DMS114 treated with DMSO at 0.1 percent for 48 hours (cell line): ENCODE measurements around the gene JAML.
"Not testable (repeated sequence)": the region's sequence is repeated elsewhere in the genome, so short reads cannot be mapped to it uniquely, and the experiment has no call there.

ENCODE experiments used
- DNase-seq: peaks from one replicate; lab custom pipeline; 2025; ENCODE audit not compliant: unreplicated experiment; lab: John Stamatoyannopoulos, UW

The JAML gene

DNA sequence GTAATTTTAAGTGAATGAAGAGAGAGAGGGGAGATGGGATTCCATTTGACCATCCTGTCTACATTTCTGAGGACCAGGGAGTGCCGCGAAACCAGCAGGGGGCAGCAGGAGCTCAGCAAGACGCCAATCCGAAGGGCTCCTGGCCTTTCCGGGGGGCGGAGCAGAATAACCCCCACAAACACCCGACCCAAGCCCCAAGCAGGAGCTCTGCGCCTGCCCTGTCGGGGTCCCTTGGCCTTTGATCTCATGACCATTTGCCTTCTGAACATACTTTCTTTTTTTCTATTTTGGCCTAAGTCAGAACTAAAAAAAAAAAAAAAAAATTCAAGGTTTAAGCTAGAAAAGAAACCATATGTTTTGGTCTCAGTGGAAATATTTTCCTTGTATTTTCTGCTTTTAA, 26.4 kb downstream of the JAML start:
- DNase-seq, result no peak

DNA sequence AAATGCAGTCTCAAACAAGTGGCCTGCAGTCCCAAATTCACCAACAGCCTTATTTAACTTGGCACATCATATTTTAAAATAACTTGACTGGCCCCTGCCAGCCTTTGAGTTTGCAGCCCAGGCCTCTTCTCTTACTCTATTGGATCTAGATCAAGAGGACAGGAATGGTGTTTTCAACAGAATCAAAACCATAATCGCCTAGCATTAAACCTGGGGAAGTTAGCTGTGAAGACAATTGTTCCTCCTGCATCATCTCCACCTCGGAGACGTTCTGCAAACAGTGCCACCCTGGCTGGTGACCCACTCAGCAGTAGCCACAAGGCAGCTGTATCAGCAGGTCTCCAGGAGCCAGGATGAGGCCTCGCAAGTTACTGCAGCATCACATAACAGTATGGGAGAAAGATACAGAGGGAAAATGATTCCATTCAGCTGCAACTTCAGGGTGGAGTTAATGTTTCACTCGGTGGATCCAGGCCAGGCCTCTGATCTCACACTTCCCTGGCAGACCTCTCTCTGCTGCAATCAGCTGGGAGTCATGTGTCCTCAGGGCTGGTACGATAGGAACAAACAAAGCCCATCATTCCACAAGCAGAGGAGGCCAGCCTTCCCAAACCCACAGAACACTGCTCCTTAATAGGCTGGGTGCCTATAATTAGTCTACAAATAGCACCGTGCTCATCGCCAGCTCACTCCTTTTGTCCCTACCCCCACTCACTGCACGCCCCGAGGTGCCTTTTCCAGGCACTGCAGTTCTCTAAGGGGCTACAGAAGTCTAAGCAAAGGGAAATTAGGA, 29.8 kb downstream of the JAML start:
- DNase-seq, result no peak

DNA sequence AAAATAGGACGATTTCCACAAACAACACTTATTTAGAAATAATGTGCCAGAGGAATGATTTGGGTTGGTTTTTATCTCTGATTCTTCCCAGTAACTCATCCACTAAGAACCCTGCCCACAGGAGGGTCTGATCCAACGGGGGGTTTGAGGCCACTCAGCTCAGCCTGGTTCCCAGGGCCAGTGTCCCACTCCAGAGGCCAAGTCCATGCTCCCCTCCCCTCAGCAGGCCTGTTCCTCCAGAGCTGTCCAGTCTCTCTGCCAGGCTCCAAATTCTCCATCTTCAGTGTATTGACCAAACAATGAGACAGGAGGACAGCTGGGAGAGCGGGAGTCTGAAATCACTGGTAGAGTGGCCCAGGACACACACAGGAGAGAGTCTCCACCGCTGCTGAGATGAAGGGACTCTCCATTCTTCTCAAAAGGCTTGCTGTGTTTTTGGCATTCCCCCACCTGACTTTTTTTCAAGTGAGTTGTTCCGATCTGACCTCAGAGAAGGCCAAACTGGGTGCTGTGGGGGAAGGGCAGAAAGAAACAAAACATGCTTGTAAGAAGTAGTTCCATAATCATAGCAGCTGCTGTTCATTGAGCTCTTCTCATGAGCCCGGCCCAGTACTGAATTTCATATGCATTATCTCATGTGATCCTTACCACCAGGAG, 30.8 kb downstream of the JAML start:
- no peak for DNase-seq

DNA sequence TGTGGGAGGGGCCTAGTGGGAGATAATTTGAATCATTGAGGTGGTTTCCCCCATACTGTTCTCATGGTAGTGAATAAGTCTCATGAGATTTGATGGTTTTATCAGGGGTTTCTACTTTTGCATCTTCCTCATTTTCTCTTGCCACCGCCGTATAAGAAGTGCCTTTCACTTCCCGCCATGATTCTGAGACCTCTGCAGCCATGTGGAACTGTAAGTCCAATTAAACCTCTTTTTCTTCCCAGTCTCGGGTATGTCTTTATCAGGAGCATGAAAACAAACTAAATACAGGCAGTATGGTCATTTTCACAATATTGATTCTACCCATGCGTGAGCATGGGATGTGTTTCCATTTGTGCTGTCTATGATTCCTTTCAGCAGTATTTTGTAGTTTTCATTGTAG, 32.0 kb downstream of the JAML start:
- not testable (repeated sequence) for DNase-seq

DNA sequence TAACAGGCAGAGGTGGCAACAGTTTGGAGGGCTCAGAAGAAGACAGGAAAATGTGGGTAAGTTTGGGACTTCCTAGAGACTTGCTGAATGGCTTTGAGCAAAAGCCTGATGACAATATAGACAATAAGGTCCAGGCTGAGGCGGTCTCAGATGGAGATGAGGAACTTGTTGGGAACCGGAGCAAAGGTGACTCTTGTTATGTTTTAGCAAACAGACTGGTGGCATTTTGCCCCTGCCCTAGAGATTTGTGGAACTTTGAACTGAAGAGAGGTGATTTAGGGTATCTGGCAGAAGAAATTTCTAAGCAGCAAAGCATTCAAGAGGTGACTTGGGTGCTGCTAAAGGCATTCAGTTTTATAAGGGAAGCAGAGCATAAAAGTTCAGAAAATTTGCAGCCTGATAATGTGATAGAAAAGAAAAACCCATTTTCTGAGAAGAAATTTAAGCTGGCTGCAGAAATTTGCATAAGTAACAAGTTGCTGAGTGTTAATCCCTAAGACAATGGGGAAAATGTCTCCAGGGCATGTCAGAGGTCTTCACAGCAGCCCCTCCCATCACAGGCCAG, 33.8 kb downstream of the JAML start:
- DNase-seq, result not testable (repeated sequence)

DNA sequence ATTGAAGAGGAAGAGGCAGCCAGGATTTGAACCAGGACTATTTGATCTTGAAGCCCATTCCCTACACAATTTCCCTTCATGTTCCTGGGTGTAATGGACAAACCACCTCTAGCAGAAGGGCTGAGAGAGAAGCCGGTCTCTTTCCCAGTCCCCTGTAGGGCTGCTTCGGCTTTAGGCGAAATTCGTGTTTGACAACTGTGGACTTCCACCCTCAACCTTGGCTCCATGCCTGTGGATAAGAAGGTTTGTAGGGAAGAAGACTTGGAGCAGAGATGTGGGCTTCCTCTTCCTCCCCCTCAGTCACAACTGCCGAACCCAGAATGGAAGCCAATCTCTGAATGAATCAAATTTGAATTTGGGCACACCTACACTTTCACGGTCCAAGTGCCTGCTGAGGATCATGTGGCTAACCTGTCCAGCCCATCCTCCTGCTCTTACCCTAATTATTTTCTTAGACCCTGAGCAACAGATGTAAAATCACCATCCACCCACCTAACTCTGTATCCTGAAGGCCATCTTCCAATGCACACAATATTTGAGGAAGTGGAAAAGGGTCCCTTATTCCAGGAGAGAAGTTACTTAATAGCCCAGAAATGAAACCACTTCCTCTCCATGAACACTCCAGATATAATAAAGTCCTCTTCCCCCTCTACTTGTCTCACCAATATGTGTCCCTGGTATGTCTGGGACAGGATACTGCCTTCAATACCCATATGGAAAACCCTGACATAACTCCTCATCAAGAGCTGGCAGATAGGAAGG, 38.3 kb downstream of the JAML start:
- no peak for DNase-seq

DNA sequence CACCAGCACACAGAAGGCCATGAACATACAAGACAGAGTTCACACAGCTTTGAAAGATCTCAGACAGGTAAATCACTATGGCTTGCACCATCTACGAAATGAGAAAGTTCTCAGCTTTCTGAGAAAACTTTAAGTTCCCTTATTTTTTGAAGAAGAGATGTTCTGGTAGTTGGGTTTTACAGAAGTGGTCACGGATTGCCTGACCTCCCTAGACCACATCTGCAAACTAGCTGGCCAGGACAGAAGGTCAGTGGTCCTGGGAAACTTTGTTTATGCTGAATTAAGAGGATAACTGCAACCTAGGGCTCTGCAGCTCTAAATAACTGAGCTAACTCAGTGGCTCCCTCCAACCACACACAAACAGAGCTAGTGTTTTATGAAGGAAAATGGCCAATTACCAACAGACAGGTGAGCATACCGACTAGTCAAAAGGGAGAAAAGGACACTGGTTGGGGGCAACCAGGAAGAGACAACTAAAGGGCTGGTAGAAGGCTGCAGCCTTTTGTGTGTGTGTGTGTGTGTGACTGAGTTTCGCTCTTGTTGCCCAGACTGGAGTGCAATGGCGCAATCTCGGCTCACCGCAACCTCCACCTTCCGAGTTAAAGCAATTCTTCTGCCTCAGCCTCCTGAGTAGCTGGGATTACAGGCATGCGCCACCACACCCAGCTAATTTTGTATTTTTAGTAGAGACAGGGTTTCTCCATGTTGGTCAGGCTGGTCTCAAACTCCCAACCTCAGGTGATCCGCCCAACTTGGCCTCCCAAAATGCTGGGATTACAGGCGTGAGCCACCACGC, 39.8 kb downstream of the JAML start:
- DNase-seq, result no peak

DNA sequence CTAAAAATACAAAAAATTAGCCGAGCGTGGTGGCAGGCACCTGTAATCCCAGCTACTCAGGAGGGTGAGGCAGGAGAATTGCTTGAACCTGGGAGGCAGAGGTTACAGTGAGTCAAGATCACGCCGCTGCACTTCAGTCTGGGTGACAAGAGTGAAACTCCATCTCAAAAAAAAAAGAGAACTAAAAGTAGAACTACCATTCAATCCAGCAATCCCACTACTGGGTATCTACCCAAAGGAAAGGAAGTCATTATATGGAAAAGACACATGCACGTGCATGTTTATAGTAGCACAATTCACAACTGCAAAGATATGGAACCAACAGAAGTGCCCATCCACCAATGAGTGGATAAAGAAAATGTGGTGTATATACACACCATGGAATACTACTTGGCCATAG, 41.1 kb downstream of the JAML start:
- not testable (repeated sequence) for DNase-seq

DNA sequence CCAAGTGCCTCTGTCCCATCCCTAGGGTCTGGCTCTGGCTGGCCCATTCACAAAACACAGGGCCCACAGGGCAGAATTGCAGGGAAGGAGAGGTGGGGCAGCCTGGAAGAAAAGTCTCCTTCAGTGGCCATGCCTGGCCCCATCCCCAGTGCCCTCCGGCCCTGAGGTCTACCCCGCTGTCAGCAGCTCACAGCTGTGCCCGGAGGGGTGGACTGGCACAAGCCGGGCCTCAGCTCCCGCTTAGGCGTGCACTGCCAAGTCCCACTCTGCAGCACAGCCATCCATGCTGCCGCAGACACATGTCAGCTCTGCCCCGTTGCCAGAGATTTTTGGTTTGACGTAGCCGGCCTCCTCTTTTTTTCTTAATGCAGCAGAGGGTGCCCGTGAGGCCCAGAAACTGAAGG, 44.5 kb downstream of the JAML start:
- no peak for DNase-seq

DNA sequence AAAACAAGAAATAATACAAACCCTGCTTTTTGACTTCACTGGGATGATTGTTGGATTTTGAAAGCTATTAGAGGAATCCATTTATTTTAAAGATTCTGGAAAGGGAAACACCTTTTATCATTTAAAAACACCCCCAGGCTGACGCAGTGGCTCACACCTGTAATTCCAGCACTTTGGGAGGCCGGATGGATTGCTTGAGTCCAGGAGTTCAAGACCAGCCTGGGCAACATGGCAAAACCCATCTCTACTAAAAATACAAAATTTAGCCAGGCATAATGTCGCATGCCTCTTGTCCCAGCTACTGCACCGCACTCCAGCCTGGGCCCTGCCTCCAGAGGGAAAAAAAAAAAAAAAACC, 48.1 kb downstream of the JAML start:
- DNase-seq, result no peak

DNA sequence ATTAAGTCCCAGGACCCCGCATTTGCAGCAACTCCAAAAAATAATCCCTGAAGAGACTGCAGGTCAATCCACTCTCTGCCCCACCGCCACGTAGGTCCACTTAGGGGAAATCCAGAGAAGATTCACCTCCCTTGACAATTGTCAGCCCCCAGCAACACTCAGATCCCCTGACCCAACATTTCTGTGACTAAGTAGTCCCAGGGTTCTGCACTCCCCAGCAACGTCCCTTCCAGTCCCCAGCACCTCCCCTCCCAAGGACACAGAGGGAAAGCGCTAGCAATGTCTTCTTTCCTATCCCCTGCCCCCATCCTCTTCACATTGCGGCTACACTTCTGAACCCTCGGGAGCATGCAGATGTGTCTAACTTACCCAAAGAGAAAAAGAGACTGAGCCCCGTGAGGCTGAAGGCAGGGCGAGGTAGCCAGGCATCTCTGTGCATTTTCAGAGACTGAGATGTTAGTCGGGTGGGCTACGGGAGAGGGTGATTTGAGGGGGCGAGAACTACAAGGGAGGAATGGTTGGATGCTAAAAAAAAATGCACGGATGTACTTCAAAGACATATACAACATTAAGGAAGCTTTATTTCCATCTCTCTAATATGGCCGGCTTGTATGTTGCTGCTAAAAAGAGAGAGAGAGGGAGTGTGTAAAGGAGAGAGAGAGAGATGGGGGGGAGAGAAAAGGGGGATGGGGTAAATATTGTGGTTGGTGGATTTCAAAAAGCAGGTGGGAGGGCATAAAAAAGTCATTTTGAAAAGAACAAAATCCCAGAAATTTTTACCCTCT, 48.6 kb downstream of the JAML start, which contains the start of gene SCN2B:
Gene SCN2B (minus strand): TSS at position 647 of the 785 bp plus-strand sequence. CDS start 208 bp downstream, at position 439.
- no peak for DNase-seq

DNA sequence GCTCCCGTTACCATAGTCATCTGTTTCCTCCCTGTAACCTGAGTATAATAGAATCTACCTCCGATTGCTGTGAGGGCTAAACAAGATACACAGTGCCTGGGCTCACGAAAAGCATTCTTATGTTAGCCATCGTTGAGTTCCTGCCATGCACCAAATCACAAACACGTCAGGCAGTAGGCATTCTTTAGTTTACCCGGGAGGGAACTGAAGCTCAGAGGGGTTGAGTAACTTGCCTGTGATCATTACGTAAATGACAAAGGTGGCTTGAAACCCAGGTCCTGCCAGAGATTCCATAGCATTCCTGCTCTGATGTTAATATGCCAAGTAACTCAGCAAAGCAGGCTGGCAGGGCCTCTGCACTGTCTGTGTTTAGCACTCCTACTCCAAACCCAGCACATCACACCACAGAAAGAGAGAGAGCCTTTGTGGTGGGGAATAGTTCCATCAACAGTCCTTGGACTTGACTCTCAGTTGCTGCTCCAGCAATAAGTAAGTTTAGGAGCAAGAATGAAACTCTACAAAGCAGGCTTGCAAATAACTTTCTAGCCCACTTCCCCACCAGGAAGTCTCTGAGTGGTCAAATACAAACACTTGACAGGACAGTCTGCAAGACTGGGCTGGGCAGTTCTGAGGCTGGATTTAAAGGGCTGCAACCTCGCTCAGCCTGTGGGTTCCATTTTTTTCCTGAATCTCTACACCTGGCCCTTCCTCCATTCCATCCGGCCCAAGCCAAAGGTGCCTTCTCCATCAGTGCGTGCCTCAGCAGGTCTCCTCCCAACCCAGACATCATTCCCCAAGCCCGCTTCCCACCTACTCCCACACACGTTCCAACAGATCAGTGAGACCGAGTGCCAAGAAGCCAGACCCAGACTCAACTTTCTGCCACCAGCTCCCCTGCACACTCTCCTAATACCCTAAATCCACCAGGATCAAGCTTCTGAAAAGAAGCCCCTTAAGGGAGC, 49.5 kb downstream of the JAML start:
- DNase-seq, result no peak

DNA sequence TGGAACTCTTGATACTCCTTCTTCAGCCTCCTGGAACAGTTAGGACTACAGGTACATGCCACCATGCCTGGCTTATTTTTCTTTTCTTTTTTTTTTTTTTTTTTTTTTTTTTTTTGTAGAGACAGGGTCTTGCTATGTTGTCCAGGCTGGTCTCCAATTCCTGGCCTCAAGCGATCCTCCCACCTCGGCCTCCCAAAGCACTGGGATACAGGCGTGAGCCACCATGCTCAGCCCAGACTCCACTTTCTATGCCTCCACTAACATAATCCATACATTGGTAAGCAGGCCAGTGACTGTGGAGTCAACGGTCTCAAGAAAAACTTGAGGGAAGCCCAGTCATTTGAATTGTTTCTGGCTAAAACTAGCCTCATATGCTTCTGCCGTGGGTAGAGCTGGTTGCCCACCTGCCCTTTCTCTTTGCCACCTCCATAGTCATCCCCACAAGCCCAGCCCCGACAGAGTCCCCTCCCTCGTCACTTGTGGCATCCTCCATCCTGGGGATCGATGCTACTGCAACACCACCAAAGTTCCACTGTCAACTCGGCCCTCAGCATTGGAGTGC, 50.7 kb downstream of the JAML start:
- DNase-seq, result no peak

DNA sequence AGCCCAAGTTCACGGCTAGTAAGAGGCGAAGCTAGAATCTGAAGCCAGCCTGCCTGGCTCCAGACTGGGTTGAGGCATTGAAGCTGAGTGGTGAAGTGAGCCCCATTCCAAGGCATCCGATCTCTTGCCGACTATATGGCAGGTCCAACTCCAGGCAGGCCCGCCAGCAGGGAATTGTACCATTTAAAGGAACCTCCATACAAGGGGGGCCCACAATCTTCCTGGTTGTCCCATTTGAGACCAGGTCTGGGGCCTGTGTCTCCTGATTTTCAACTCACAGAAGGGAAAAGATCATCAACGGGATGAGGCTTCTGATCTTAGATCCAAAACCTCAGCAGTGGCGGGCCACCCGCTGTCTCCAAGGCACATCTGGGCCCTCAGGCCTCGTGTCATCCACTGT, 52.5 kb downstream of the JAML start:
- DNase-seq, result no peak

DNA sequence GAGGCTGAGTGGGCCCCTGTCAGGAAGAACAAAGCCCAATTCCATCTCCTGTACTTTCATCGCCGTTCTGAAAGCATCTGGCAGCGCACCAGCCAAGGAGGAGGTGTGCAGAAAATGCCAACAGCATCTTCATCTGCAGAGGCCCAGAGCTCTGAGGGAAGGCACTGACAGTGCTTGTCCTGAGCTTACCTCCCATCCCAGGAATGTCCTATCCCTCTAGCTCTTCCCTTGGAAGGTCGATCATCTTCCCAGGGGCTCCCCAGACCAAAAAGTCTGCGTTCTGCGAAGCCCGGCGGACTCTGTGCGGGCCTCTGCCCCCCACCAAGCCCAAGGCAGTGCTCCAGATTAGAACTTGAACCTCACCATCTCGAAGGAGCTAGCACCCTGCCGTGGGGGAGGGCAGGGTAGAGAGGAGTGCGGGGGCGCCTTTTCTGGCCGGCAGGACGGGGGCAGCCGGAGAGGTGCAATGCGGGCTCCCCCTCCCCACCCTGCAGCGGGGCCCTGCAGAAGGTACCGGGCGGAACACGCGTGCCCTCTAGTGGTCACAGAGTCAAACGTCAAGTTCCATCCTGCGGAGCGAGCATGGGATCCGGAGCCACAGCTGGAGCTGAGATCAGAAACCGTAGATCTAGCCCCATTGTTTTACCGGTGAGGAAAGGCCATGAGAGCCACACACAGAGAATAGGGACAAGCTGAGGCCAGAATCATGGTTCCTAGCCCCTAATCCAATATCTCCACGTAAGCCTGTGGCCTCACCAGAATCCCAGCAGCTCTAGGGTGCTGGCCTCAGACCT, 53.3 kb downstream of the JAML start:
- DNase-seq, result peak; percentile 37

DNA sequence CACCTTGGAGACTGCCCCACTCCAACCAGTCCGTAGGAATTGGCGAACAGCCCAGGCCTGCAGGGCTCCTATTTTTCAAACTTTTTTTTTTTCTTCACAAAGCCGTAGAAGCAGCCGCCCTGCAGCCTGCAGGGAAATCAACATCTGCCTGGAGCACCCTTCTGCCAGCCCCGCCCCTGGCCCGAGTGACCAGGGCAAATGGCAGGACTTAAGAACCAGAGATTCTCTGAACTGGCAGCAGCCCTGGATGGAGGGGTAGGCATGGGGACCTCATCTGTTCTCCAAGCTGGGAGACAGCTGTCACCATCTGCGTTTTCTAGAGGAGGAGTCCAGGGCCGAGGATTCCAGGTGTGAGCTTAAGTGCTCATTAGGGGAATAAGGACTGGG, 53.9 kb downstream of the JAML start:
- DNase-seq, result no peak

DNA sequence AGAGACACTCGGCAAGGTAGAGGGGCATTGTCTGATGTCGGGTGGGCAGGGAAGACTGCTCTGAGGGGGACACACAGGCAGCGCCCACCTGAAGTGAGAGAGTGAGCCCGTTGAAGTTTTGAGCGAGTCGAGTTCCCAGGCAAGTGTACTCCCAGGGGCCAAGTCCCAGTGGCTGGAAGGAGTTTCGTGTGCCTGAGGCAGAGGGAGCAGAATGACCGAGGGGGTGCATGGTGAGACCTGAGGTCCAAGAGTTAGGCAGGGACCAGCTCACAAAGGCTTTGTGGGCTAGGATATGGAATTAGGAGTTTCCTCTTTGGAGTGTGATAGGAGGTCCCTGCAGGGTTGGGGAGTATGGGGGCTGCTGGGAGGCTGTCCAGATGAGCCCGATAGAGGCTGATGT, 54.6 kb downstream of the JAML start:
- DNase-seq, result no peak
